Gastrocnemius medialis (tissue), 4 donors: ENCODE data around the gene LPCAT3.

Source experiments
- CTCF ChIP-seq, 5 experiments: fragments of 450-650 bp in 3 of 5; fragments of 200-600 bp in 2 of 5; sonication (generic) in 2 of 5; IDR thresholded peaks in 4 of 5; conservative IDR thresholded peaks in 1 of 5; 1 replicate in 4 of 5; 2 replicates in 1 of 5; pipeline ENCODE4 v1.5.1; 2016 to 2019; ENCODE audit warnings: antibody characterized with exemption in 5 of 5, mild to moderate bottlenecking in 3 of 5, moderate library complexity in 3 of 5
- POLR2A ChIP-seq, 2 donors: fragments of 450-650 bp; IDR thresholded peaks; one replicate each; pipeline ENCODE4 v1.6.1; 2017; ENCODE audit warnings: antibody characterized with exemption in 2 of 2, mild to moderate bottlenecking in 2 of 2, moderate library complexity in 2 of 2

GRCh38 chr12:6943389-6943721 lies 74.9 kb downstream of the LPCAT3 start:
- TF ChIP-seq CTCF (IDR thresholded peaks at IDR 0.05 in 4 of 5, conservative IDR thresholded peaks at IDR 0.05 in 1 of 5) (no peak), POLR2A (IDR thresholded peaks at IDR 0.05) (no peak)
